ENCODE data around the gene KANSL1L.

DNA sequence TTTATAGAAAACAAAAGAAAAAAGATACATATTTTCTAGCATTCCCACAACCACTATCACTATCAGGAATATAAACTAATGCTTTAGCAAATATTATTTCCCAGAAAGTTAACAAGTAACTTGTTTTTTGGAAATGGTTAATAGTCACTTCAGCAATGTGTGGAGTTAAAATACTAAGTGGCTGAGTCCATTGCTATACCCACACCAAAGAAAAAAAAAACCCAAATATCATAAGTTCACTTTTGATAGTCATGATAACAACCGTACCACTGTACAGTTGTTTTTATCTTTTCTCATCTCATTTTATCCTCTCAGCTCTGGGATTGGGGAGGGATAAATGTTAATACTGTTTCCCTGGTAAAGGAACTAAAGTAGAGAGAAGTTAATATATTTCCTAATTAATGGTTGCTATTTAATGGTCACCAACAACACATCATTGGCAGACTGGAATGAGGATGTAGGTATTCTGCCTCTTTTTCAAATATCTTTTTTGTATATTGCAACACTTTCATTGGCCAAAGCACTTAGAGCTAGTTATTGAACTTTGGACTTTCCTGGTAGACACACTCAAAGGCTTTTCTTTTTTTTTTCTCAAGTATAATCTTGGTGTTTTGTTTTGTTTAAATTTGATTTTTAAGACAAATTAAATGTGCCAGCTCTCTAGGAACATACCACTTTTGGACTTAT is 18.4 kb upstream of the KANSL1L start:
- TF ChIP-seq POLR2A (IDR thresholded peaks at IDR 0.05) (no peak), EP300 (IDR thresholded peaks at IDR 0.05) (no peak), POLR2AphosphoS5 (IDR thresholded peaks at IDR 0.05) (no peak)
- TF ChIP-seq, protein P1, sequence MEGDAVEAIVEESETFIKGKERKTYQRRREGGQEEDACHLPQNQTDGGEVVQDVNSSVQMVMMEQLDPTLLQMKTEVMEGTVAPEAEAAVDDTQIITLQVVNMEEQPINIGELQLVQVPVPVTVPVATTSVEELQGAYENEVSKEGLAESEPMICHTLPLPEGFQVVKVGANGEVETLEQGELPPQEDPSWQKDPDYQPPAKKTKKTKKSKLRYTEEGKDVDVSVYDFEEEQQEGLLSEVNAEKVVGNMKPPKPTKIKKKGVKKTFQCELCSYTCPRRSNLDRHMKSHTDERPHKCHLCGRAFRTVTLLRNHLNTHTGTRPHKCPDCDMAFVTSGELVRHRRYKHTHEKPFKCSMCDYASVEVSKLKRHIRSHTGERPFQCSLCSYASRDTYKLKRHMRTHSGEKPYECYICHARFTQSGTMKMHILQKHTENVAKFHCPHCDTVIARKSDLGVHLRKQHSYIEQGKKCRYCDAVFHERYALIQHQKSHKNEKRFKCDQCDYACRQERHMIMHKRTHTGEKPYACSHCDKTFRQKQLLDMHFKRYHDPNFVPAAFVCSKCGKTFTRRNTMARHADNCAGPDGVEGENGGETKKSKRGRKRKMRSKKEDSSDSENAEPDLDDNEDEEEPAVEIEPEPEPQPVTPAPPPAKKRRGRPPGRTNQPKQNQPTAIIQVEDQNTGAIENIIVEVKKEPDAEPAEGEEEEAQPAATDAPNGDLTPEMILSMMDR (IDR thresholded peaks at IDR 0.05) = no peak
